Renal cortical epithelial cell (primary cell): ENCODE results near the gene ZDHHC22. TPM values are rescaled to one million over a fixed set of nuclear protein-coding genes. Genes with fewer than 3 reads are reported as not detected.

Experiments used
- DNase-seq: peaks from one replicate; pipeline ENCODE4 v3.0.0-alpha.2; 2011; ENCODE audit warnings: low read depth
- total RNA-seq: library from RNA; depleted of rRNA; stranded (reverse); fragments of >200 nt; gene quantifications from 2 replicates; pipeline ENCODE4 v1.2.3, GENCODE V29; 2014

The ZDHHC22 gene
- total RNA-seq: not detected in 2 replicates

- no peak for DNase-seq
Observed at GRCh38 chr14:77141214-77142004, at the start of gene ZDHHC22. Gene ZDHHC22 (minus strand): TSS chr14:77141791. CDS start chr14:77139738, 2,053 bp downstream.

- no peak for DNase-seq
Observed at GRCh38 chr14:77190977-77191376, 49.4 kb upstream of the ZDHHC22 start.

- no peak for DNase-seq
Observed at GRCh38 chr14:77189479-77189878, 47.9 kb upstream of the ZDHHC22 start.

DNA sequence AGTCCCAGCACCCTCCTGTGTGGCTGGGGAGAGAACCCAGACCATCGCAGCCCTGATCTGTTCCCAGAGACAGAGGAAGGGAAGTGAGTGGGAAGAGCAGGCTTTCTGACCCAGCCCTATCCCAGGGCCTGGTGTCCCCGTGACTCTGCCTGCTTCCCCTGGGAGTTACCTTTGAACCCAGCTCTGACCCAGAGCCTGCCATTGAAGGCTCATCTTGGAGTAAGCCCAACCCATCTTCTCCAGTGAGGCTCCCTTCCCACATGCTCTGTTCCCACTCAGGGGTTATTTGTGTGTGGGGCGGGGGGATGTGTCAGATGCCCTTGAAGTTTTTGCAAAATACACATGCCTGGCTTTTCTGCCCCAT, 46.0 kb upstream of the ZDHHC22 start:
- no peak for DNase-seq

DNA sequence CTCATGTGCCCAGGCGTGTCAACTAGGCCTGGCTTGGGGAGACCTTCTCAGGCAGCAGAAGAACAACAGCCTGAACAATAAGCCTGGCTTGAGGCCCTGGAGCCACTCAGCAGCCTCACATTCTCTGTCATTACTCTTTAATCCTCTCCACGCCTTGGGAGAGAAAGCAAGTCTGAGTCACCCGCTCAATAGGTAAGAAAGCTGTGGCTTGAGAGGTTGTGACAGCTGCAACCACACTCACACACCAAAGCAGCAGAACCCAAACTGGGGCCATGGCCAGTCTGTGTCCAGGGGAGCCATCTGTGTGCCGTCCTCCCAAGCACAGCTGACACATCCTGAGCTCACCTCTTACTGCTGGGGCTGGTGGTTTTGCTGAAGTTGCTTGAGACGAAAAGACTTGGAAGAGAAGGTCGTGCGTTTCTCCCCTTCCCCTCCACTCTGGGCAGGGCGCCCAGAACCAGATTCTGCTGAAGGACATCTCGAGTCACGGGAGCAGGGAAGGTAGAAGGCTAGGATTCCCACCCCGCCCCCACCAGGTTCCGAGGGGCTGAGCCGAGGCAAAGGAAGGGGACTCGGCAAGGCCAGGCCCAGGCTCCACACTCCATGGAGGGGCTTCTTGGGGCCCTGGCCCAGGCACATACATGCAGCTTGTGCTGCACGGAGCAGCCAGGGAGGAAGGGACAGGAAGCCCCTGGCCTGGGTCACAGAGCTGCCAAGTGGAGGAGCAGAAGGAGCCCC, 45.5 kb upstream of the ZDHHC22 start:
- DNase-seq: peak; percentile 77

- no peak for DNase-seq
Observed at GRCh38 chr14:77185093-77185465, 43.5 kb upstream of the ZDHHC22 start.

DNA sequence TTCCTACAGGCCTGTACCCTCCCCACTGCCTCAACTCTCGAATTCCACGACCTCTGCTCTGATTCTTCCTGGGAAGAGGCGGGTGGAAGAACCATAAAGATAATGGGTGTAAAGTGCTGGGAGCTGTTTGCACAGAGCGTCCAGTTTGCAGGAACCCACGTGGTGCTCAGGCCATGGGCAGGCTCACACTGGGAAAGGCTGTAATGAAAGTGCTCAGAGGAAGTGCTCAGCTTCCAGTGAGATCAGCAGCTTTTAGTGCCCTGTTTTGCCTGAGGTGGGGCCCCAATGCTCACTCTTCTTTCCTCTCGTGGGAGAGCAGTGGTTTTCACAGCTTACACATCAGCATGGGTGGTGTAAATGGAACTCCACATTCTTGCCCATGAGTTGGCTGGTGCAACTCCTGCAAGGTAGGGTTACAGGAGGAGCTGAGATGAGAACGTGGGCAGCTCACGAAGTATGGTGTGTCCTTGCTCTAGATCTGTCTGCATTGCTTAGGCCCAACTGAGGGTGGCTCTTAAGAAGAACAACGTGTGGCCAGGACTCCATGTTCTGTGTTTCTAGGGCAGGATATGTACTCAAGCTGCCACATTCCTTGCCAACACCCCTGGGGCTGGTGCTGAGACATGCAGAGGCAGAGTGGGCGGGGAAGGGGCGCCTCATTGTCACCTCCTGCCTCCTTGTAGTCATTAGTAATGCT, 43.0 kb upstream of the ZDHHC22 start:
- no peak for DNase-seq

DNA sequence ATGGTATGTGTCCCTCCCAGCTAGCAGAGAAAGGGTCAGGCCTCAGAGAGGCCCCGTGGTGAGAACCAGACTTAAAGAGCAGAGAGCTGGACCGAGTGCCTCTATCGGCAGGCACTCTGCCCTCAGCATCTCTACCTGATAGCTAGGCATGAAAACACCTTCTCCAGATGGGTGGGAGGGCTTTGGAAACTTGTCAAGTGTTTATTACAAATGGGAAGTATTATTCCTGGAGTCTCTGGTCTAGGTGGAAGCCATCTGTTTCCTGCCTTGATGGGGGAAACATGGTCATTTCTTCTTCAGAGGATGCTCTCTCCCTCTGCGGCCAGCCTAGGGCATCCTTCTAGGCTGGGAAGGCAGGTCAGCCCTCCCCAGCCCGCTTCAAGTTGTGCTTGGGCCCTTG, 42.3 kb upstream of the ZDHHC22 start:
- no peak for DNase-seq

DNA sequence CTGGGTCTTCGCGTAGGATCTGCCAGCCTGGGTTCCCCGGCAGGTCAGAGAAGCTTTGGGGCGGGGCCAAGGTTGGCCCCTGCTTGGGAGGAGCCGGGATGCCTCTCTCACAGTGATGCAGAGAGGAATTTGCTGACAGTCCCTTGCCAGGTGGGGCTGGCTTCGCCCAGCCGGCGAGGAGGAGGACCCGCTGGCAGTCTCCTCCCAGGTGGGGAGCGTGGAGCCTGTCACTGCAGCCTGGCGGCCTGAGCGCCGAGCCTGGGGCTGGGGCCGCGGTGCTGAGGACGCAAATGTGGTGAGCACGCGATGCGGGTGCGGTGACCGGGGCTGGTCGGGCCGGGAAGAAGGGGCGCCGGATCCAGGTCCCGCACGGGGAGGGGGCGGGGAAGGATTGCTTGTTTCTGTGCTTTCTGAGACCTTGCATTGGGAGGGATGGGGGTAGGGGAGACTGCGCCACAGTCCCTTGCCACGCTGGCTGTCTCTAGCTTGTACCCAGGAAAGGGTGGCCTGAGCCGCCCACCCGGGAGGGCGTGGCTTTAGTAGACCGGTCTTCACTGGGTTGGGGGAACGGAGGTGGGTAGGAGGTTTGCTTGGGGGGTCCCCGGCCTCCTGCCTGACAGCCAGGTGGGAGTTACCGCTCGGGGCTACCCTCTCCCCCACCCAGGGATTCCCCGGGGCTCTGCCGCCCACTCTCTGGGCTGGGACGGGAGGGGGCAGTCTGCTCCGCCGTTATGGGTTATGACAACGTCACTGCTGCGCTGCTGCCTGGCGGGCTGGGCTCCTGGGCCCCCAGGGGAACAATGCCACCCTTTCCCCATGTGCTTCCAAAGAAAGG, 40.2 kb upstream of the ZDHHC22 start, which contains the start of gene TMEM63C:
TMEM63C (plus strand) TSS at position 196 of the 835 bp plus-strand sequence. CDS start 37,016 bp downstream, outside the sequence.
- peak; percentile 57 for DNase-seq

DNA sequence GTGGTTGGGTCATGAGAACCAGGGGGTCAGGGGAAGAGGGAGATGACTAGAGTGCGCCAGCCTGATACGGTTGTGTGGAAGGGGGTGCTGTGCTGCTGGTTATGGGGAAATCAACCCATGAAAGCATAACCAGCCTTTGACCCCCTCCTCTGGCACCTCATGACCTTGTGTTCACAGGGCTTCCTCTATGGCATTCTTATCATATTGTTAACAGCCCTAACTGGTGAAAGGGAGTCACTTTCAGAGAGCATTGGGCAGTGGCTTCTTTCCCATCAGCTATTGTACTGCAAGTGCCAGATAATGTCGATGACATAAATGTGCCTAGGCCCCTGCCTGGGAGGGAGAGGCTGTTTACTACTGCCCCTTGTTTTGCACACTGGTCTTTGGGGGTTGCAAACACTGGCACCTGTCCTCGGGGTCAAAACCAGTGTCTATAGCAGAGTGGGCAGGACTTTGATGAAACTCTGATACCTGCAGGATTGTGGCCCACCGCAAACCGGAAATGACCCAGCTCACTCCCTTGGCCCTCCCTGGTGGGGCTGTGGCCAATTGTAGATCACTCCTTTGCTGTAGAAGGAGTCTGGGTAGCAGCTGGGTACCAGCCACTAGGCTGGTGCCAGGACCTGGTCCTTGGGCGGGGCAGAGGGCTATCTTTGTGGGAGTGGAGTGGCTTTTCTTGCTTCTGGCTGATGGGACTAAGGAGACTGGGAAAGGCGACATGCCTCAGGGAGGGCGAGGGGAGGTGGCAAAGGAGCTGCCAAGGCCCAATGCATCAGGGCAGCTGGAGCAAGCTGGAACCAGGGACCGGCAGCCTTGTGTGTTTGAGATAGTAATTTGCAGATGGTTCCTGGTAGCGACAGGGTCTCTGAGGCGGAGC, 39.4 kb upstream of the ZDHHC22 start:
- DNase-seq: no peak

DNA sequence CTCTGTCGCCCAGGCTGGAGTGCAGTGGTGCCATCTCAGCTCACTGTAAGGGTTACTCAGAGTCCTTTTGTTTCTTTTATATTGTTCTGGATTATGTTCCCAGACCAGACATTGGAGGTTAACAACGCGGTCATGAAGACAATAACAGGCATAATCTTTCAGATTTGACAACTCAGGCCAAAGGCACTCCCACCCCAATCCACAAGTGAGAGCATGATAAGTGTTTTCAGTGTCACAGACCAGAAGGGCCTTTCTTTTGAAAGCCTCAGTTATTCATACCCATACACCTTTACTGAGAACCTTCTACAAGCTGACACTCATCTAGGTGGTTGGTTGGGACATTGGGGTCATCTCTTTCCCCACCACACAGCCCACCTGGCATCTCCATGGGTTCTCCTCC, 37.1 kb upstream of the ZDHHC22 start:
- DNase-seq: no peak

DNA sequence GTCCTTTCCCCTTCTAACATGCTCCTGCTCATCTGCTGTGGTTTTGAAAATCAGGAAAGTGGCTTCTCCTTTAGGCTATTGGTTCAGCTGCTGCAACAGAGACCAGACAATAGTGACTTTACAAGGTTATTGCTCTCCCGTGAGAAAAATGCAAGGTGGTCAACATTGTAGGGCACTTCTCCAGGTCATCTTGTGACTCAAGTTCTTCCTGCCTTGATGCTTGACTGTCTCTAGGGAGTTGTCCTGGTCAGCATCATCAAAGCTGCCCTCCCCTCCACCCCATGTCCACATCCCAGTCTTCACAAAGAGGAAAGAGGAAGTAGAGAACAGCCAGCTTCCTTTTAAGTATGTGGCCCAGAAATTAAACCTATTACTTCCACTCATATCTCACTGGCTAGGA, 36.1 kb upstream of the ZDHHC22 start:
- no peak for DNase-seq

DNA sequence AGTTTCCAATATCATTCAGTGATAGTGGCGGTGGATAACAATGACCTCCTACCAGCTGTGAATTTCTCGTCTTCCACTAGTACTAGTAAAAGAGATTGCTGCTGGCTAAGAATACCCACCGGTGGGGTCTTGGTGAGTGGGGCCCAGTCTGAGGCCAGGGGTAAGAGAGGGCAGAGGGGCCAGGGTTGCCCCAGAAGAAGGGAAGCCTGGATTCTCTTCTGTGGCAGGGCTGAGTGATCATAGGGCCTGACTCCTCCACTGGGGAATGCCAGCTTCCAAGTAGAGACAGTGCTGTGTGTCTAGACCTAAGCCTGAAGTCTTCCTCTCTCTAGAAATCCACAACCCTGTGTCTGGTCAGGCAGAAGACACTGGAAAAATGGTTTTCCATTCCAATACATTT, 34.3 kb upstream of the ZDHHC22 start:
- no peak for DNase-seq

GRCh38 chr14:77173911-77174617, 32.5 kb upstream of the ZDHHC22 start:
- peak; percentile 33 for DNase-seq

DNA sequence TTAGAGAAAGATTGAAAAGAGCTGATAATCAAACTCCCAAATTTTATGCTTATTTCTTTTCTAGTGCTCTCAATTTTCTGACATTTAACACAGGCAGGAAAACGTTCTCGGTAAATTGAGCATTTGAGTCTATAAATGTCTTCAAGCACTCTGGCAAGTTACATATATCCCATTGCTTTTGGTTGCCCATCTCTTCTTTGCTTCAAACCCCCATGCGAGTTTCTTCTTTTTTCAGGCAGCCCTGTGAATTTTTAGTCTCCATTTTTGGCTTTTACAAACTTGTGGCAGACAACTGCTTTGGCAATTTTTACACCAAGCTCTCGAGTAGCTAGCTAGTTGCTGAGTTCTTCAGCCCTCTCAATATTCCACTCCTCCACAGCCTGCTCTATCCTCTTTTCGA, 31.3 kb upstream of the ZDHHC22 start:
- no peak for DNase-seq

- DNase-seq: no peak
Observed at GRCh38 chr14:77170045-77170444, 28.5 kb upstream of the ZDHHC22 start.

- no peak for DNase-seq
Observed at GRCh38 chr14:77161011-77161410, 19.4 kb upstream of the ZDHHC22 start.

DNA sequence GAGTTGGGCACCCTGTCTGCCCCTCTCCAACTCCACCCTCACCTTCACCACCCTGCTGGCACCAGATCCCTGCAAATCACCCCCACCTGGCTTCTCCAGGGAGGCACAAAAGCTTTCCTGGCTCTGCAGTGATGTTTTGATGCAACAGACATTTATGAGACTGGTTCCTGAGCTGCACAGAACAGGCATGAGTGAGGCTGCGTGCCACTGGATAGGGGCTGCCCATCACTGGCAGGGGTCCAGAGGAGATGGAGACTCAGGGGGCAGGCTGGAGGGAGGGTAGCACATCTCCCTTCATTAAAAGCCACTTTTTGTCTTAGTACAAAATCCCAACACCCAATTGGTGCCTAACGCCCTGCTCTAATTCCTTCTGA, 17.3 kb upstream of the ZDHHC22 start:
- DNase-seq: no peak

DNA sequence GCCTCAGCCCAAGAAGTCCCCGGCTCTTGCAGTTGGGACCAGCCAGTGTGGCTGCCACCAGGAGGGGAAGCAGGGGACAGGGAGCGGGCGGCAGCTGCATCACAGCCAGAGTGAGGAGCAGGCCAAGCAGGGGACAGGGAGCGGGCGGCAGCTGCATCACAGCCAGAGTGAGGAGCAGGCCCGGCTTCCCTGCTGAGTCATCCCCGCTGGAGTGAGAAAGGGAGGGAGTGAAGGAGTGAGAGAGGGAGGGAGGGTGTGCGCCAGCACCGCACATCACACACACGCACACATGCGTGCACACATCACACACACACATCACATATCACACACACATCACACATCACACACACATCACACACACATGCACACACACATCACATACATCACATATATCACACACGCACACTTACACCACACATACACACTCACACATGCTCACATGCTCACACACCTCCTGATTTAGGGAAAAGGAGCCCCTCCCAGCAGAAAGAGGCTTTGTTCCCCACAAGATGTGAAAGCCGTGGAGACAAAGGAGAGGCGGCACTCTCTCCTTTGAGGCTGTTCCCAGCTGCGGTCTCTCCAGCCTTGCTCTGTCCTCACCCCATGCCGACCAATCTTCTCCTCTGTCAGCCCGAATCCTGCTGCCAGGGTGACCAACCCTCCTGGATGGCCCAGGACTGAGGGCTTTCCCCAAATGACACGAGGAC, 16.7 kb upstream of the ZDHHC22 start:
- DNase-seq: no peak
